IMR-90 (cell line): ENCODE measurements around the gene DIP2A. TPM values are rescaled to one million over a fixed set of nuclear protein-coding genes. Genes with fewer than 3 reads are reported as not detected.

ENCODE experiments used
- ATAC-seq: fragments of 200-7000 bp; cut with Tn5 transposase; 2 replicates; pipeline ENCODE4 v1.9.1; 2020; ENCODE audit warnings: low read depth, mild to moderate bottlenecking, moderate library complexity
- BruUV-seq: library from RNA; stranded (reverse); fragments of 400-500 nt; replicated peaks from 2 replicates; lab custom pipeline; 2021; lab: Mats Ljungman, UMichigan
- CTCF ChIA-PET: fragments of 300-600 bp; formaldehyde crosslinking; extraction: SDS; loops from one replicate; lab custom pipeline; 2021; ENCODE audit warnings: antibody characterized with exemption; lab: Yijun Ruan, JAX
- POLR2A ChIA-PET: fragments of 300-600 bp; sonication (Branson Sonifier 250); formaldehyde crosslinking; loops from one replicate; lab custom pipeline; 2022; ENCODE audit warnings: antibody characterized with exemption; ENCODE audit not compliant: unreplicated experiment; lab: Charles Lee
- DNase-seq: peaks from one replicate; pipeline ENCODE4 v3.0.0; 2013
- H2AFZ ChIP-seq: replicated peaks from 2 replicates; pipeline ENCODE3; 2013; ENCODE audit warnings: low read length, mild to moderate bottlenecking; ENCODE audit not compliant: poor library complexity
- H2AK5ac ChIP-seq: 2 replicates; pipeline ENCODE4 v1.6.1; 2013; ENCODE audit warnings: low read depth, low read length, inconsistent platforms
- H2AK9ac ChIP-seq: replicated peaks from 2 replicates; pipeline ENCODE3; 2013; ENCODE audit warnings: mild to moderate bottlenecking, low read depth, low read length, moderate library complexity; ENCODE audit not compliant: poor library complexity
- H2BK120ac ChIP-seq: 2 replicates; pipeline ENCODE4 v1.6.1; 2013; ENCODE audit warnings: low read depth, low read length, inconsistent platforms
- H2BK15ac ChIP-seq: 3 replicates; pipeline ENCODE4 v1.6.1; 2013; ENCODE audit warnings: low read depth, low read length, inconsistent platforms
- H2BK20ac ChIP-seq: 2 replicates; pipeline ENCODE4 v1.6.1; 2013; ENCODE audit warnings: low read depth, mild to moderate bottlenecking, inconsistent platforms, low read length, moderate library complexity
- H2BK5ac ChIP-seq: 2 replicates; pipeline ENCODE4 v1.6.1; 2013; ENCODE audit warnings: mild to moderate bottlenecking, low read depth, low read length, inconsistent platforms; ENCODE audit not compliant: poor library complexity, severe bottlenecking
- H3K14ac ChIP-seq: replicated peaks from 2 replicates; pipeline ENCODE4 v1.6.1; 2013; ENCODE audit warnings: low read depth, low read length, inconsistent platforms
- H3K18ac ChIP-seq: 2 replicates; pipeline ENCODE4 v1.6.1; 2013; ENCODE audit warnings: low read depth, low read length, control low read depth
- H3K23ac ChIP-seq: 2 replicates; pipeline ENCODE4 v1.6.1; 2013; ENCODE audit warnings: low read depth, low read length, inconsistent platforms
- H3K27ac ChIP-seq: 2 replicates; pipeline ENCODE4 v1.5.1; 2013; ENCODE audit warnings: mild to moderate bottlenecking, control low read depth, low read length; ENCODE audit not compliant: insufficient read depth
- H3K27me3 ChIP-seq: 2 replicates; pipeline ENCODE4 v1.6.1; 2013; ENCODE audit warnings: low read length; ENCODE audit not compliant: control insufficient read depth, insufficient read depth
- H3K36me3 ChIP-seq: 2 replicates; pipeline ENCODE4 v1.6.1; 2013; ENCODE audit warnings: low read length, mixed read lengths; ENCODE audit not compliant: control insufficient read depth, insufficient read depth
- H3K4ac ChIP-seq: 2 replicates; pipeline ENCODE4 v1.6.1; 2013; ENCODE audit warnings: low read depth, low read length, inconsistent platforms
- H3K4me1 ChIP-seq: 2 replicates; pipeline ENCODE4 v1.6.1; 2013; ENCODE audit warnings: low read length, mixed read lengths; ENCODE audit not compliant: control insufficient read depth, insufficient read depth
- H3K4me2 ChIP-seq: 2 replicates; pipeline ENCODE4 v1.6.1; 2013; ENCODE audit warnings: low read depth, mild to moderate bottlenecking, control low read depth, low read length, moderate library complexity
- H3K4me3 ChIP-seq: 2 replicates; pipeline ENCODE4 v1.5.1; 2013; ENCODE audit warnings: low read depth, mild to moderate bottlenecking, control low read depth, low read length, moderate library complexity; ENCODE audit not compliant: insufficient read depth
- H3K56ac ChIP-seq: 2 replicates; pipeline ENCODE4 v1.6.1; 2013; ENCODE audit warnings: low read length, inconsistent platforms; ENCODE audit not compliant: insufficient read depth; ENCODE audit errors: extremely low read depth
- H3K79me1 ChIP-seq, 2 experiments: 2 replicates each; pipeline ENCODE4 v1.6.1; 2013; ENCODE audit warnings: low read length in 2 of 2, inconsistent platforms in 1 of 2, low read depth in 1 of 2
- H3K9ac ChIP-seq: 2 replicates; pipeline ENCODE4 v1.6.1; 2013; ENCODE audit warnings: low read depth, low read length, control low read depth
- H3K9me1 ChIP-seq: 2 replicates; pipeline ENCODE4 v1.6.1; 2013; ENCODE audit warnings: low read length, inconsistent platforms; ENCODE audit not compliant: insufficient read depth
- H3K9me3 ChIP-seq: 2 replicates; pipeline ENCODE4 v1.6.1; 2013; ENCODE audit warnings: low read length; ENCODE audit not compliant: control insufficient read depth, insufficient read depth
- H4K20me1 ChIP-seq: 2 replicates; pipeline ENCODE4 v1.6.1; 2013; ENCODE audit warnings: low read length, inconsistent platforms; ENCODE audit not compliant: insufficient read depth
- H4K5ac ChIP-seq: 2 replicates; pipeline ENCODE4 v1.6.1; 2013; ENCODE audit warnings: mild to moderate bottlenecking, low read depth, low read length, control low read depth
- H4K8ac ChIP-seq, 2 experiments: 2 replicates each; pipeline ENCODE4 v1.6.1; 2013; ENCODE audit warnings: low read depth in 2 of 2, low read length in 2 of 2, control low read depth in 1 of 2, inconsistent platforms in 1 of 2
- H4K91ac ChIP-seq: 2 replicates; pipeline ENCODE4 v1.6.1; 2013; ENCODE audit warnings: low read depth, low read length, inconsistent platforms; ENCODE audit not compliant: insufficient read depth
- BHLHE40 ChIP-seq: fragments of 150-350 bp; IDR thresholded peaks from 2 replicates; pipeline ENCODE4 v1.6.1; 2016; ENCODE audit warnings: mild to moderate bottlenecking, low read depth, low read length
- CEBPB ChIP-seq: IDR thresholded peaks from 2 replicates; pipeline ENCODE4 v1.6.1; 2012; ENCODE audit warnings: low read depth, low read length, improper control_type of control experiment
- CHD1 ChIP-seq: IDR thresholded peaks from 2 replicates; pipeline ENCODE4 v1.6.1; 2012; ENCODE audit warnings: low read depth, low read length, improper control_type of control experiment
- FOS ChIP-seq: fragments of 150-350 bp; IDR thresholded peaks from 2 replicates; pipeline ENCODE4 v1.6.1; 2016; ENCODE audit warnings: low read depth, low read length
- MAFK ChIP-seq: IDR thresholded peaks from 2 replicates; pipeline ENCODE4 v1.6.1; 2012; ENCODE audit warnings: low read depth, low read length, improper control_type of control experiment
- MAZ ChIP-seq: IDR thresholded peaks from 2 replicates; pipeline ENCODE4 v1.6.1; 2012; ENCODE audit warnings: low read depth, mild to moderate bottlenecking, low read length, improper control_type of control experiment, moderate library complexity, borderline replicate concordance
- MXI1 ChIP-seq: IDR thresholded peaks from 2 replicates; pipeline ENCODE4 v1.6.1; 2012; ENCODE audit warnings: low read depth, mild to moderate bottlenecking, low read length, moderate library complexity, borderline replicate concordance
- NFE2L2 ChIP-seq: fragments of 150-350 bp; IDR thresholded peaks from 2 replicates; pipeline ENCODE4 v1.6.1; 2016; ENCODE audit warnings: low read depth, mild to moderate bottlenecking, low read length
- POLR2A ChIP-seq: IDR thresholded peaks from 2 replicates; pipeline ENCODE4 v1.6.1; 2012; ENCODE audit warnings: mild to moderate bottlenecking, low read depth, low read length
- RAD21 ChIP-seq: IDR thresholded peaks from 2 replicates; pipeline ENCODE4 v1.6.1; 2012; ENCODE audit warnings: low read length, improper control_type of control experiment
- RCOR1 ChIP-seq: IDR thresholded peaks from 2 replicates; pipeline ENCODE4 v1.6.1; 2012; ENCODE audit warnings: mild to moderate bottlenecking, low read length, improper control_type of control experiment; ENCODE audit not compliant: insufficient replicate concordance
- RFX5 ChIP-seq: IDR thresholded peaks from 2 replicates; pipeline ENCODE4 v1.8.0; 2012; ENCODE audit warnings: low read depth, mild to moderate bottlenecking, low read length, moderate library complexity
- SMC3 ChIP-seq: fragments of 150-350 bp; IDR thresholded peaks from 2 replicates; pipeline ENCODE4 v1.6.1; 2016; ENCODE audit warnings: low read depth, mild to moderate bottlenecking, antibody characterized with exemption, low read length, moderate library complexity
- USF2 ChIP-seq: fragments of 150-350 bp; IDR thresholded peaks from 2 replicates; pipeline ENCODE4 v1.6.1; 2017; ENCODE audit warnings: mild to moderate bottlenecking, antibody characterized with exemption, low read length, low read depth
- WGBS, 2 experiments: methylation state at CpG; one replicate each; pipeline versions ENCODE4 v1.1.5 to v1.1.7; 2013; ENCODE audit warnings: missing lambda C conversion rate in 2 of 2; ENCODE audit not compliant: insufficient read length in 1 of 2; ENCODE audit errors: extremely low coverage in 2 of 2; 5-methylcytosine and 5-hydroxymethylcytosine counted together
- dilution Hi-C: fragments of 300-500 bp; cut with HindIII; formaldehyde crosslinking; loops from one replicate; pipeline ENCODE4 v1.14.3; 2018; ENCODE audit warnings: low sequenced_read_pairs; ENCODE audit not compliant: unreplicated experiment
- in situ Hi-C: fragments of 300-500 bp; cut with MboI; formaldehyde crosslinking; loops from 3 replicates; pipeline ENCODE4 v1.14.3; 2019; ENCODE audit warnings: low sequenced_read_pairs, inconsistent platforms, mixed read lengths
- intact Hi-C: fragments of 100-400 bp; cut with micrococcal nuclease; formaldehyde crosslinking; loops from 2 replicates; pipeline ENCODE4 v1.10.0; 2022
- polyA plus RNA-seq, 3 experiments: library from polyadenylated mRNA; depleted of rRNA; stranded (reverse); fragments of >200 nt; gene quantifications; 2 replicates each; pipeline ENCODE4 v1.2.3, GENCODE V29; 2012; ENCODE audit warnings: low replicate concordance in 1 of 3
- total RNA-seq: library from RNA; depleted of rRNA; stranded (reverse); fragments of >200 nt; gene quantifications from 2 replicates; pipeline ENCODE4 v1.2.3, GENCODE V29; 2012
- TF ChIP-seq, protein P1 (sequence below): conservative IDR thresholded peaks from 2 replicates; pipeline ENCODE4 v1.5.1; 2012; ENCODE audit warnings: mild to moderate bottlenecking, low read depth, low read length, improper control_type of control experiment
- TF ChIP-seq, protein P2 (sequence below): fragments of 150-350 bp; IDR thresholded peaks from 2 replicates; pipeline ENCODE4 v1.6.1; 2016; ENCODE audit warnings: low read depth, mild to moderate bottlenecking, low read length, moderate library complexity, borderline replicate concordance

DIP2A gene
- total and polyA plus RNA-seq, 2 of the 4 experiments (the other 2 are of a cell fraction), result 17.9 to 24.3 TPM

GRCh38 chr21:46441331-46441730 lies 17.4 kb upstream of the DIP2A start:
- BruUV-seq, result no TSS peak
- 97% methylated on average over 5 of the region's 14 CpGs; no CpG with 5 or more reads in 1 of the 2 experiments for WGBS, 2 experiments
- CTCF ChIA-PET, result no interaction called here

More at GRCh38 chr21:46441331-46441730, 17.4 kb upstream of the DIP2A start:
- H4K5ac ChIP-seq, result no peak overlapping the region
- H3K27ac ChIP-seq, result no peak overlapping the region
- H3K79me1 ChIP-seq, result peaks cover 0 to 6% of the 10 kb centered on the region in 2 experiments; a peak in 2 of 4 replicates
- H3K14ac ChIP-seq, result no peak overlapping the region
- H2AK9ac ChIP-seq, result no peak overlapping the region
- no peak overlapping the region for H2BK15ac ChIP-seq
- no peak overlapping the region for H3K4me2 ChIP-seq
- H2BK5ac ChIP-seq, result no peak overlapping the region
- no peak for ATAC-seq
- no peak overlapping the region for H3K56ac ChIP-seq
- no peak overlapping the region for H2AFZ ChIP-seq
- no peak overlapping the region for H3K23ac ChIP-seq
- H3K36me3 ChIP-seq, result peaks cover 62% of the 10 kb centered on the region
- TF ChIP-seq POLR2A, result no peak
- TF ChIP-seq CEBPB, result no peak
- TF ChIP-seq SMC3, result no peak
- no peak for TF ChIP-seq CHD1
- no peak for TF ChIP-seq MXI1
- no peak for TF ChIP-seq MAZ
- no peak for TF ChIP-seq BHLHE40
- TF ChIP-seq NFE2L2, result no peak
- TF ChIP-seq RFX5, result no peak
- no peak for TF ChIP-seq RAD21
- no peak for TF ChIP-seq MAFK
- TF ChIP-seq FOS, result no peak
- TF ChIP-seq USF2, result no peak
- TF ChIP-seq, protein P1, sequence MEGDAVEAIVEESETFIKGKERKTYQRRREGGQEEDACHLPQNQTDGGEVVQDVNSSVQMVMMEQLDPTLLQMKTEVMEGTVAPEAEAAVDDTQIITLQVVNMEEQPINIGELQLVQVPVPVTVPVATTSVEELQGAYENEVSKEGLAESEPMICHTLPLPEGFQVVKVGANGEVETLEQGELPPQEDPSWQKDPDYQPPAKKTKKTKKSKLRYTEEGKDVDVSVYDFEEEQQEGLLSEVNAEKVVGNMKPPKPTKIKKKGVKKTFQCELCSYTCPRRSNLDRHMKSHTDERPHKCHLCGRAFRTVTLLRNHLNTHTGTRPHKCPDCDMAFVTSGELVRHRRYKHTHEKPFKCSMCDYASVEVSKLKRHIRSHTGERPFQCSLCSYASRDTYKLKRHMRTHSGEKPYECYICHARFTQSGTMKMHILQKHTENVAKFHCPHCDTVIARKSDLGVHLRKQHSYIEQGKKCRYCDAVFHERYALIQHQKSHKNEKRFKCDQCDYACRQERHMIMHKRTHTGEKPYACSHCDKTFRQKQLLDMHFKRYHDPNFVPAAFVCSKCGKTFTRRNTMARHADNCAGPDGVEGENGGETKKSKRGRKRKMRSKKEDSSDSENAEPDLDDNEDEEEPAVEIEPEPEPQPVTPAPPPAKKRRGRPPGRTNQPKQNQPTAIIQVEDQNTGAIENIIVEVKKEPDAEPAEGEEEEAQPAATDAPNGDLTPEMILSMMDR, result no peak
- TF ChIP-seq RCOR1, result no peak
- TF ChIP-seq, protein P2, sequence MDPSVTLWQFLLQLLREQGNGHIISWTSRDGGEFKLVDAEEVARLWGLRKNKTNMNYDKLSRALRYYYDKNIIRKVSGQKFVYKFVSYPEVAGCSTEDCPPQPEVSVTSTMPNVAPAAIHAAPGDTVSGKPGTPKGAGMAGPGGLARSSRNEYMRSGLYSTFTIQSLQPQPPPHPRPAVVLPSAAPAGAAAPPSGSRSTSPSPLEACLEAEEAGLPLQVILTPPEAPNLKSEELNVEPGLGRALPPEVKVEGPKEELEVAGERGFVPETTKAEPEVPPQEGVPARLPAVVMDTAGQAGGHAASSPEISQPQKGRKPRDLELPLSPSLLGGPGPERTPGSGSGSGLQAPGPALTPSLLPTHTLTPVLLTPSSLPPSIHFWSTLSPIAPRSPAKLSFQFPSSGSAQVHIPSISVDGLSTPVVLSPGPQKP, result no peak
- no peak overlapping the region for H4K91ac ChIP-seq
- no peak overlapping the region for H3K9ac ChIP-seq
- H3K4ac ChIP-seq, result no peak overlapping the region
- H4K20me1 ChIP-seq, result no peaks in the 10 kb centered on the region
- no peaks in the 10 kb centered on the region for H3K9me1 ChIP-seq
- no peak overlapping the region for H4K8ac ChIP-seq
- no peak for DNase-seq
- H2AK5ac ChIP-seq, result no peak overlapping the region
- intact Hi-C loops, result no loop called here
- H3K4me3 ChIP-seq, result no peak overlapping the region
- no peak overlapping the region for H2BK120ac ChIP-seq
- H3K4me1 ChIP-seq, result no peaks in the 10 kb centered on the region
- no peaks in the 10 kb centered on the region for H3K27me3 ChIP-seq
- POLR2A ChIA-PET, result no interaction called here
- H3K9me3 ChIP-seq, result no peaks in the 10 kb centered on the region
- no peak overlapping the region for H3K18ac ChIP-seq
- H2BK20ac ChIP-seq, result no peak overlapping the region
- in situ Hi-C loops, result no loop called here
- dilution Hi-C loops, result no loop called here
